Measurements from ENCODE around the gene C16orf74.

DNA sequence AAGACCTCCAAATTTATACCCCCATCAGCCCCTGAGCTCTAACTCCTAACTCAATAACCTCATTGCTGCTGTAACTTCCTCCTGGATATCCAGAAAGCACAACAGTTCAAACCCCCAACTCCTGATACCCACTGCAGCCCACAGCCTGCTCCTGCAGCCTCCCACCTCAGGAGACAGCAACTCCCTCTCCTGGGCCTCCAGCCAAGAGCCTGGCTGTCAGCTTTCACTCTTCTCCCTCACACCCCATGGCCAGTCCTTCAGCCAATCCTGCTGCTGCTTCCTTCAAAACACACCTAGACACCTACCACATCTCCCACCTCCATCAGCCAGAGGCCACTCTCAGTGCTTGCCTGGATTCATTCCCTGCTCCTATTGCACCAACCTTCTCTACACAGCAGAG, 67.5 kb downstream of the C16orf74 start:
- no peak for TF ChIP-seq CTCF (IDR thresholded peaks at IDR 0.05)
- no peak for TF ChIP-seq EP300 (IDR thresholded peaks at IDR 0.05)
- no peak for TF ChIP-seq POLR2AphosphoS5 (IDR thresholded peaks at IDR 0.05)
- no peak for TF ChIP-seq POLR2A (IDR thresholded peaks at IDR 0.05)
